SK-N-SH (cell line): ENCODE data around the gene ALPG. TPM values are rescaled to one million over a fixed set of nuclear protein-coding genes. Genes with fewer than 3 reads are reported as not detected.

Source experiments
- CTCF ChIA-PET: fragments of 300-600, 350-600 bp; formaldehyde crosslinking; extraction: SDS; loops from one replicate; lab custom pipeline; 2021; lab: Yijun Ruan, JAX
- POLR2A ChIA-PET: fragments of 350-600 bp; sonication (Branson Sonifier 250); formaldehyde crosslinking; extraction: SDS; loops from one replicate; lab custom pipeline; 2020; ENCODE audit warnings: antibody characterized with exemption, inconsistent platforms; lab: Yijun Ruan, JAX
- DNase-seq: peaks from one replicate; pipeline ENCODE4 v3.0.0; 2012
- H2AFZ ChIP-seq: fragments of 200-600 bp; sonication (generic); 2 replicates; pipeline ENCODE4 v1.8.1; 2016; ENCODE audit warnings: antibody characterized with exemption, mild to moderate bottlenecking, low read depth
- H3F3A ChIP-seq: fragments of 200-600 bp; sonication (generic); replicated peaks from 2 replicates; pipeline ENCODE3; 2016; ENCODE audit warnings: antibody characterized with exemption, mild to moderate bottlenecking; ENCODE audit not compliant: insufficient read depth
- H3K27ac ChIP-seq, 2 experiments: fragments of 200-500 bp in 1 of 2; fragments of 200-600 bp in 1 of 2; sonication (Bioruptor generic) in 1 of 2; sonication (generic), shearing (Covaris generic) in 1 of 2; 2 replicates each; pipeline versions ENCODE4 v1.5.1 to v1.6.1; 2014 to 2016; ENCODE audit warnings: low read depth in 2 of 2, inconsistent platforms in 1 of 2, low read length in 1 of 2, mild to moderate bottlenecking in 1 of 2, mixed read lengths in 1 of 2
- H3K27me3 ChIP-seq: fragments of 200-600 bp; sonication (generic), shearing (Covaris generic); 2 replicates; pipeline ENCODE4 v1.6.1; 2016; ENCODE audit warnings: mixed run types; ENCODE audit not compliant: insufficient read depth
- H3K36me3 ChIP-seq, 2 experiments: fragments of 200-500 bp in 1 of 2; fragments of 200-600 bp in 1 of 2; sonication (Bioruptor generic) in 1 of 2; sonication (generic) in 1 of 2; replicated peaks in 1 of 2; 2 replicates each; pipeline versions ENCODE3 to v1.5.1; 2014 to 2016; ENCODE audit warnings: low read length in 1 of 2, mild to moderate bottlenecking in 1 of 2; ENCODE audit not compliant: insufficient read depth in 2 of 2, control insufficient read depth in 1 of 2
- H3K4me1 ChIP-seq, 2 experiments: fragments of 200-500 bp in 1 of 2; fragments of 200-600 bp in 1 of 2; sonication (Bioruptor generic) in 1 of 2; sonication (generic), shearing (Covaris generic) in 1 of 2; 2 replicates each; pipeline versions ENCODE4 v1.5.1 to v1.6.1; 2014 to 2016; ENCODE audit warnings: low read depth in 1 of 2, low read length in 1 of 2, mixed run types in 1 of 2; ENCODE audit not compliant: insufficient read depth in 2 of 2, control insufficient read depth in 1 of 2
- H3K4me2 ChIP-seq: fragments of 200-600 bp; sonication (generic), shearing (Covaris generic); 2 replicates; pipeline ENCODE4 v1.6.1; 2017; ENCODE audit warnings: mixed run types
- H3K4me3 ChIP-seq, 2 experiments: fragments of 200-500 bp in 1 of 2; fragments of 200-600 bp in 1 of 2; sonication (Bioruptor generic) in 1 of 2; sonication (generic), shearing (Covaris generic) in 1 of 2; 2 replicates each; pipeline versions ENCODE4 v1.5.1 to v1.8.1; 2014 to 2016; ENCODE audit warnings: low read depth in 2 of 2, inconsistent platforms in 1 of 2, low read length in 1 of 2, mild to moderate bottlenecking in 1 of 2, mixed read lengths in 1 of 2, moderate library complexity in 1 of 2
- H3K79me2 ChIP-seq: fragments of 200-600 bp; sonication (generic); 2 replicates; pipeline ENCODE4 v1.8.1; 2017; ENCODE audit warnings: mild to moderate bottlenecking; ENCODE audit not compliant: insufficient read depth
- H3K9ac ChIP-seq: fragments of 200-600 bp; sonication (generic); 2 replicates; pipeline ENCODE4 v1.6.1; 2017; ENCODE audit warnings: mixed run types
- H3K9me2 ChIP-seq: fragments of 200-600 bp; sonication (generic); 2 replicates; pipeline ENCODE4 v1.6.1; 2017; ENCODE audit warnings: mixed run types
- H3K9me3 ChIP-seq: fragments of 200-600 bp; sonication (generic); 2 replicates; pipeline ENCODE4 v1.6.1; 2017; ENCODE audit warnings: mixed run types, mild to moderate bottlenecking, moderate library complexity
- H4K20me1 ChIP-seq: fragments of 200-600 bp; sonication (generic); 2 replicates; pipeline ENCODE4 v1.6.1; 2017; ENCODE audit warnings: mild to moderate bottlenecking, mixed run types; ENCODE audit not compliant: insufficient read depth
- CHD2 ChIP-seq: fragments of 150-350 bp; IDR thresholded peaks from 2 replicates; pipeline ENCODE4 v1.6.1; 2018; ENCODE audit warnings: low read length; ENCODE audit not compliant: partially characterized antibody
- FOSL2 ChIP-seq: IDR thresholded peaks from 2 replicates; pipeline ENCODE4 v1.4.0; 2012; ENCODE audit warnings: low read depth, mild to moderate bottlenecking, moderate library complexity, borderline replicate concordance
- FOXJ3 ChIP-seq: sonication (generic); formaldehyde crosslinking; IDR thresholded peaks from 2 replicates; pipeline ENCODE4 v1.5.1; 2020; ENCODE audit warnings: mild to moderate bottlenecking, missing genetic modification reagents
- GABPA ChIP-seq: IDR thresholded peaks from 2 replicates; pipeline ENCODE4 v1.4.0; 2012; ENCODE audit warnings: low read depth, mild to moderate bottlenecking
- GATA2 ChIP-seq: sonication (generic); formaldehyde crosslinking; IDR thresholded peaks from 2 replicates; pipeline ENCODE4 v1.5.0; 2020; ENCODE audit warnings: mild to moderate bottlenecking, missing genetic modification reagents
- MEF2A ChIP-seq: IDR thresholded peaks from 2 replicates; pipeline ENCODE4 v1.4.0; 2012; ENCODE audit warnings: low read depth, borderline replicate concordance
- MXI1 ChIP-seq: IDR thresholded peaks from 2 replicates; pipeline ENCODE4 v1.6.1; 2012; ENCODE audit warnings: mild to moderate bottlenecking, low read depth, low read length, improper control_type of control experiment
- NRF1 ChIP-seq: IDR thresholded peaks from 2 replicates; pipeline ENCODE4 v1.6.1; 2012; ENCODE audit warnings: low read depth, mild to moderate bottlenecking, low read length
- RAD21 ChIP-seq: IDR thresholded peaks from 2 replicates; pipeline ENCODE4 v1.6.1; 2012; ENCODE audit warnings: mild to moderate bottlenecking, low read length
- RFX5 ChIP-seq: IDR thresholded peaks from 2 replicates; pipeline ENCODE4 v1.6.1; 2012; ENCODE audit warnings: mild to moderate bottlenecking, improper control_type of control experiment, low read length
- RXRA ChIP-seq: IDR thresholded peaks from 2 replicates; pipeline ENCODE4 v1.4.0; 2012; ENCODE audit warnings: low read depth, mild to moderate bottlenecking, borderline replicate concordance
- SMC3 ChIP-seq: IDR thresholded peaks from 2 replicates; pipeline ENCODE4 v1.6.1; 2012; ENCODE audit warnings: low read depth, low read length, improper control_type of control experiment
- TAF1 ChIP-seq: IDR thresholded peaks from 2 replicates; pipeline ENCODE4 v1.6.1; 2012; ENCODE audit warnings: low read depth, mild to moderate bottlenecking, low read length, moderate library complexity, borderline replicate concordance
- TCF12 ChIP-seq: IDR thresholded peaks from 2 replicates; pipeline ENCODE4 v1.4.0; 2012
- YY1 ChIP-seq: IDR thresholded peaks from 2 replicates; pipeline ENCODE4 v1.4.0; 2012; ENCODE audit warnings: low read depth, mild to moderate bottlenecking
- WGBS: methylation state at CpG from one replicate; pipeline ENCODE4 v1.1.6; 2017; ENCODE audit warnings: low lambda C conversion rate; 5-methylcytosine and 5-hydroxymethylcytosine counted together
- polyA plus RNA-seq, 3 experiments: library from polyadenylated mRNA; depleted of rRNA; stranded (reverse); fragments of >200 nt; gene quantifications; 2 replicates each; pipeline ENCODE4 v1.2.3, GENCODE V29; 2012
- TF ChIP-seq, protein P1 (sequence below): IDR thresholded peaks from 2 replicates; pipeline ENCODE4 v1.4.0; 2012; ENCODE audit warnings: low read depth, borderline replicate concordance
- TF ChIP-seq, protein P2 (sequence below): IDR thresholded peaks from 2 replicates; pipeline ENCODE4 v1.6.1; 2012; ENCODE audit warnings: mild to moderate bottlenecking, low read depth, low read length, moderate library complexity
- TF ChIP-seq, protein P3 (sequence below): IDR thresholded peaks from 2 replicates; pipeline ENCODE4 v1.4.0; 2012; ENCODE audit warnings: low read depth
- TF ChIP-seq, protein P4 (sequence below): IDR thresholded peaks from 2 replicates; pipeline ENCODE4; 2012
- TF ChIP-seq, protein P5 (sequence below): fragments of 200-600 bp; sonication (generic); IDR thresholded peaks from 2 replicates; pipeline ENCODE4 v1.6.1; 2017; ENCODE audit warnings: antibody characterized with exemption, mild to moderate bottlenecking, moderate library complexity

The ALPG gene
- polyA plus RNA-seq, 1 of the 3 experiments (the other 2 are of a cell fraction): not detected

DNA sequence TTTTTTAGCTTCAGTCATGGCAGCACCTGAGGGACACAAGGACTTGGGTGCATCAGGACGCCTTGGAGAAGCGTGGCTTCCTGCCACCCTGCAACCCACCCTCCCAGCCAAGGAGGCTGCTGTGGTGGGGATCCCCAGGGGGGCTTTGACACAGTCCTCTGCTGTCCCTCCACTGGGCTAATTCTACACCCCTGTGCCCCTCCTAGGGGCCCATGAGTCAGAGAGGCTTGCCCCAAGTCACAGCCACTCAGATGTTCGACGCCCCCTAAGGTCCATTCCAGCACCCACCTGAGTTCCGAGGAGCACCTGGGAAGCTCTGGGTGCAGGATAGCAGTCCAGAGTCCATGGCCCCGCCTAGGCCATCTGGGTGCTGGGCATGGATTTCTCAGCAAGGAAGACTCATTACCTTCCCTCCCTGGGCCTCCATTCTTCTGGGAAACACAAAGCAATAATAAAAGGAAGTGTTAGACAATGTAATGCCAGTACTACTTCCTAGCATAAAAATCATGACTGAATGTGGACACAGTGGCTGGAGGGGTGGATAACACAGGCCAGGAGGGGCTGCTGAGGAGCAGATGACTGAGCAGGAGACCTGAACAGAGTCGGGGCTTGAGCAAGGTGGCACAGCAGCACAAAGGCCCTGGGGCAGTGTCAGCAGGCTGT lies 3.7 kb downstream of the ALPG start (continued):
- no peak for TF ChIP-seq RXRA
- TF ChIP-seq, protein P1, sequence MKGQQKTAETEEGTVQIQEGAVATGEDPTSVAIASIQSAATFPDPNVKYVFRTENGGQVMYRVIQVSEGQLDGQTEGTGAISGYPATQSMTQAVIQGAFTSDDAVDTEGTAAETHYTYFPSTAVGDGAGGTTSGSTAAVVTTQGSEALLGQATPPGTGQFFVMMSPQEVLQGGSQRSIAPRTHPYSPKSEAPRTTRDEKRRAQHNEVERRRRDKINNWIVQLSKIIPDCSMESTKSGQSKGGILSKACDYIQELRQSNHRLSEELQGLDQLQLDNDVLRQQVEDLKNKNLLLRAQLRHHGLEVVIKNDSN: no peak

DNA sequence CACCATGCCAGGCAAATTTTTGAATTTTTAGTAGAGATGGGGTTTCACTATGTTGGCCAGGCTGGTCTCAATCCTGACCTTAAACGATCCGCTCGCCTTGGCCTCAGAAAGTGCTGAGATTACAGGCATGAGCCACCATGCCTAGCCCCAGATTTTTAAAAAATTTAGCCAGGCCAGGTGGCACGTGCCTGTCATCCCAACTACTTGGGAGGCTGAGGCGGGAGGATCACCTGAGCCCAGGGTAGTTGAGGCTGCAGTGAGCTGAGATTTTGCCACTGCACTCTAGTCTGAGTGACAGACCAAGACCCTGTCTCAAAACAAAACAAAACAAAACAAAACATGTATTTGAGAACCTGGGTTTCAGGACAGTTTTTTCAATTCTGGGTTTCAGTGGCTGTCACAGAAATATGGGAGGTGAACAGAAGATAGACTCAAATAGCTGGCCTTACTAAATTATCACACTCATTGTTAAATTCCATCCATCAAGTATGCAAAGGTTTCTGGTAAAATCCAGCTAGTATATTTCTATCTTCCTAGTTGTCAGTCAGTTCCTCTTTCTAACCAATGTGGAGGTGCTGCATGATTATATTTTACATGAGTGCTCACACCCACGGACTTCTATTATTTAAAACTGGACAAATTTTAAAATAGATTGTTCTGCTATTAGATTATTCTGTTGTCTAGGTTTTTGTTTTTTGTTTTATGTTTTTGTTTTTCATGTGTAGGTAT lies 5.4 kb downstream of the ALPG start:
- H3K27ac ChIP-seq: no peak overlapping the region
- H4K20me1 ChIP-seq: no peaks in the 10 kb centered on the region
- H3K9ac ChIP-seq: no peak overlapping the region
- H3K4me3 ChIP-seq: no peak overlapping the region
- H3K27me3 ChIP-seq: peaks cover 65% of the 10 kb centered on the region
- TF ChIP-seq MEF2A: no peak
- no peak for TF ChIP-seq NRF1
- TF ChIP-seq, protein P2, sequence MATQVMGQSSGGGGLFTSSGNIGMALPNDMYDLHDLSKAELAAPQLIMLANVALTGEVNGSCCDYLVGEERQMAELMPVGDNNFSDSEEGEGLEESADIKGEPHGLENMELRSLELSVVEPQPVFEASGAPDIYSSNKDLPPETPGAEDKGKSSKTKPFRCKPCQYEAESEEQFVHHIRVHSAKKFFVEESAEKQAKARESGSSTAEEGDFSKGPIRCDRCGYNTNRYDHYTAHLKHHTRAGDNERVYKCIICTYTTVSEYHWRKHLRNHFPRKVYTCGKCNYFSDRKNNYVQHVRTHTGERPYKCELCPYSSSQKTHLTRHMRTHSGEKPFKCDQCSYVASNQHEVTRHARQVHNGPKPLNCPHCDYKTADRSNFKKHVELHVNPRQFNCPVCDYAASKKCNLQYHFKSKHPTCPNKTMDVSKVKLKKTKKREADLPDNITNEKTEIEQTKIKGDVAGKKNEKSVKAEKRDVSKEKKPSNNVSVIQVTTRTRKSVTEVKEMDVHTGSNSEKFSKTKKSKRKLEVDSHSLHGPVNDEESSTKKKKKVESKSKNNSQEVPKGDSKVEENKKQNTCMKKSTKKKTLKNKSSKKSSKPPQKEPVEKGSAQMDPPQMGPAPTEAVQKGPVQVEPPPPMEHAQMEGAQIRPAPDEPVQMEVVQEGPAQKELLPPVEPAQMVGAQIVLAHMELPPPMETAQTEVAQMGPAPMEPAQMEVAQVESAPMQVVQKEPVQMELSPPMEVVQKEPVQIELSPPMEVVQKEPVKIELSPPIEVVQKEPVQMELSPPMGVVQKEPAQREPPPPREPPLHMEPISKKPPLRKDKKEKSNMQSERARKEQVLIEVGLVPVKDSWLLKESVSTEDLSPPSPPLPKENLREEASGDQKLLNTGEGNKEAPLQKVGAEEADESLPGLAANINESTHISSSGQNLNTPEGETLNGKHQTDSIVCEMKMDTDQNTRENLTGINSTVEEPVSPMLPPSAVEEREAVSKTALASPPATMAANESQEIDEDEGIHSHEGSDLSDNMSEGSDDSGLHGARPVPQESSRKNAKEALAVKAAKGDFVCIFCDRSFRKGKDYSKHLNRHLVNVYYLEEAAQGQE: no peak
- TF ChIP-seq SMC3: no peak
- TF ChIP-seq TCF12: no peak
- no peak for TF ChIP-seq RXRA
- TF ChIP-seq MXI1: no peak
- TF ChIP-seq FOSL2: no peak
- no peak for TF ChIP-seq CHD2
- TF ChIP-seq GABPA: no peak
- TF ChIP-seq TAF1: no peak
- TF ChIP-seq RFX5: no peak
- TF ChIP-seq, protein P3, sequence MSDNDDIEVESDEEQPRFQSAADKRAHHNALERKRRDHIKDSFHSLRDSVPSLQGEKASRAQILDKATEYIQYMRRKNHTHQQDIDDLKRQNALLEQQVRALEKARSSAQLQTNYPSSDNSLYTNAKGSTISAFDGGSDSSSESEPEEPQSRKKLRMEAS: no peak
- no peak for TF ChIP-seq RAD21
- TF ChIP-seq FOXJ3: no peak
- no peak for TF ChIP-seq GATA2 (CRISPR knock-in tag)
- TF ChIP-seq, protein P4, sequence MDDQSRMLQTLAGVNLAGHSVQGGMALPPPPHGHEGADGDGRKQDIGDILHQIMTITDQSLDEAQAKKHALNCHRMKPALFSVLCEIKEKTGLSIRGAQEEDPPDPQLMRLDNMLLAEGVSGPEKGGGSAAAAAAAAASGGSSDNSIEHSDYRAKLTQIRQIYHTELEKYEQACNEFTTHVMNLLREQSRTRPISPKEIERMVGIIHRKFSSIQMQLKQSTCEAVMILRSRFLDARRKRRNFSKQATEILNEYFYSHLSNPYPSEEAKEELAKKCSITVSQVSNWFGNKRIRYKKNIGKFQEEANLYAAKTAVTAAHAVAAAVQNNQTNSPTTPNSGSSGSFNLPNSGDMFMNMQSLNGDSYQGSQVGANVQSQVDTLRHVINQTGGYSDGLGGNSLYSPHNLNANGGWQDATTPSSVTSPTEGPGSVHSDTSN: no peak
- TF ChIP-seq, protein P5, sequence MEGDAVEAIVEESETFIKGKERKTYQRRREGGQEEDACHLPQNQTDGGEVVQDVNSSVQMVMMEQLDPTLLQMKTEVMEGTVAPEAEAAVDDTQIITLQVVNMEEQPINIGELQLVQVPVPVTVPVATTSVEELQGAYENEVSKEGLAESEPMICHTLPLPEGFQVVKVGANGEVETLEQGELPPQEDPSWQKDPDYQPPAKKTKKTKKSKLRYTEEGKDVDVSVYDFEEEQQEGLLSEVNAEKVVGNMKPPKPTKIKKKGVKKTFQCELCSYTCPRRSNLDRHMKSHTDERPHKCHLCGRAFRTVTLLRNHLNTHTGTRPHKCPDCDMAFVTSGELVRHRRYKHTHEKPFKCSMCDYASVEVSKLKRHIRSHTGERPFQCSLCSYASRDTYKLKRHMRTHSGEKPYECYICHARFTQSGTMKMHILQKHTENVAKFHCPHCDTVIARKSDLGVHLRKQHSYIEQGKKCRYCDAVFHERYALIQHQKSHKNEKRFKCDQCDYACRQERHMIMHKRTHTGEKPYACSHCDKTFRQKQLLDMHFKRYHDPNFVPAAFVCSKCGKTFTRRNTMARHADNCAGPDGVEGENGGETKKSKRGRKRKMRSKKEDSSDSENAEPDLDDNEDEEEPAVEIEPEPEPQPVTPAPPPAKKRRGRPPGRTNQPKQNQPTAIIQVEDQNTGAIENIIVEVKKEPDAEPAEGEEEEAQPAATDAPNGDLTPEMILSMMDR: no peak
- TF ChIP-seq YY1: no peak
- no peaks in the 10 kb centered on the region for H3K36me3 ChIP-seq
- no peaks in the 10 kb centered on the region for H3K79me2 ChIP-seq
- H3F3A ChIP-seq: no peaks in the 10 kb centered on the region
- H3K4me1 ChIP-seq: no peaks in the 10 kb centered on the region
- H2AFZ ChIP-seq: no peak overlapping the region
- POLR2A ChIA-PET: no interaction called here
- no peak overlapping the region for H3K4me2 ChIP-seq
- H3K9me3 ChIP-seq: no peaks in the 10 kb centered on the region
- CTCF ChIA-PET: interaction anchor here (1.4 kb wide), 1 partner anchor 487 kb away, joined by 3 read pairs; no protein-coding TSS in a partner anchor
- no peak for DNase-seq
- 20% methylated on average over 3 of the region's 6 CpGs for WGBS
- H3K9me2 ChIP-seq: no peaks in the 10 kb centered on the region
